OCI-LY3 (cell line): Measurements from ENCODE around the gene ART1.

ENCODE experiments used
- CTCF ChIP-seq: fragments of 200-600, 300-600 bp; sonication (generic); IDR thresholded peaks from 2 replicates; pipeline ENCODE4 v1.5.1; 2014; ENCODE audit warnings: antibody characterized with exemption, low read length, low read depth
- EZH2phosphoT487 ChIP-seq: fragments of 200-600 bp; shearing (Covaris generic); IDR thresholded peaks from 2 replicates; pipeline ENCODE4 v1.6.1; 2018; ENCODE audit warnings: antibody characterized with exemption, mixed run types, low read depth

DNA sequence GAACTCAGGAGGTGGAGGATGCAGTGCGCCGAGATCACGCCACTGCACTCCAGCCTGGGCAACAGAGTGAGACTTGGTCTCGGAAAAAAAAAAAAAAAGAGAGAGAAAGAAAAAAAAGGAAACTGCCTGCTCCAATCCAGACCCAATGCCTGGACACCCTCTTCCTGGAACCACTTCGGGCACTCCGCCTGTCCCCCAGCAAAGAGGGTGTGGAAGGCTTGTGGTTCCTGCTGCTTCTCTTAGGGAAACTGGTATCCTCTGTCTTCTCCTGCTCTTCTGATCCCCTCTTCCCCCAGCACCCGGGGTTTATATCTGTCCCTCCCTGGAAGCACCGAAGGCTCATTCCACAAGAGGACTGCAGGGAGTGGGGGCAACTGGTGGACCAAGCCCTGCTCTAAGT lies 13.3 kb downstream of the ART1 start:
- TF ChIP-seq CTCF (no peak), EZH2phosphoT487 (no peak)
